ENCODE data around the gene MICALL1.

The MICALL1 gene

DNA sequence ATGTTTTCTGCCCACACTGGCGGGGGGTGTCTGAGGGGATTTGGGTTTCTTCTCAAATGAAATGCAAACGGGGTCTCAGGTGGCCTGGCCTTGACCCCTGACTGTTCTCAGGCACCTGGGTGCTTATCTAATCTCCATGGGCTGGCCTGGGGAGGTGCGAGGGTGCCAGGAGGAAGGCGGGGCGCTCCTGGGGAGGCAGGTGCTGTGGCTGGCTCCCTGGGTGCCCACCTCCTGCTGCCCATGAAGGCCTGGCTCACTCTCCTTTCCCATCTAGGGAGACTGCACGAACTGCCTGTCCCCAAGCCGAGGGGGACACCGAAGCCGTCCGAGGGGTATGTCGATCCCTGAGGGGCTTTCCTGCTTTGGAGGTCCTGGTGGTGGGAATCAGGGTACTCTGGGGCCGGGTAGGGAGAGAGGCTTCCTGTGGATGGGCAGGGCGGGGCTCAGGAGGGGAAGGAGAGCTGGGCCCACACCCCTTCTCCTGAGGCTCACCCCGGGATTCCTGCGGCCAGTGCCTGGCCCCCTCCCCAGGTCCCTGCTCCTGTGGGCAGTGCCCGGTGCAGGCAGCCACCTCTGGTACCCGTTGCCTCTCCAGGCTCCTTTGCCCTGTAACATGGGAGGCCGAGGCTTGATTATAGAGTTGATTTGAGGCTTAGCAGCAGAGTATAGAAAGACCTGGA, 18.4 kb downstream of the MICALL1 start:
- TF ChIP-seq CTCF (IDR thresholded peaks at IDR 0.05; ENCODE audit: insufficient read depth, missing control alignments) = no peak
- no peak for FAIRE-seq
- DNase-seq (ENCODE audit: insufficient read length, low spot score) = no peak

DNA sequence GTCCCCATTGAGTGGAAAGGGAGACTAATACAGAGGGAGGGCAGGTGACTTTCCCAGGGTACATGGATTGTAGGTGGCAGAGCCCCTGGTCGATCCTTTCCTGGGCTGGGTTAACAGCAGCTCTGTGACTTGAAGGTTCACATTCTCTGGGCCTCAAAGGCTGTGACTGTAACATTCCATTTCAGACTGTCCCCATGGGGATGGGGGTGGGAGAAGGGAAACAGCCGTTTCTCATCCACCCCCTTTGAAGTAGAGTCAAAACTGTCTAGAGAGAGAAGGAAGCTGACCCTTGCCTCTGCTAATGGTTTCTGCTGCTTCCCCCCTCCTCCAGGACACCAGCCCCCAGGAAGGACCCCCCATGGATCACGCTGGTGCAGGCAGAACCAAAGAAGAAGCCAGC, 19.2 kb downstream of the MICALL1 start:
- FAIRE-seq (no peak), DNase-seq (ENCODE audit: insufficient read length, low spot score) (no peak)
- TF ChIP-seq CTCF (IDR thresholded peaks at IDR 0.05; ENCODE audit: insufficient read depth, missing control alignments) = no peak

DNA sequence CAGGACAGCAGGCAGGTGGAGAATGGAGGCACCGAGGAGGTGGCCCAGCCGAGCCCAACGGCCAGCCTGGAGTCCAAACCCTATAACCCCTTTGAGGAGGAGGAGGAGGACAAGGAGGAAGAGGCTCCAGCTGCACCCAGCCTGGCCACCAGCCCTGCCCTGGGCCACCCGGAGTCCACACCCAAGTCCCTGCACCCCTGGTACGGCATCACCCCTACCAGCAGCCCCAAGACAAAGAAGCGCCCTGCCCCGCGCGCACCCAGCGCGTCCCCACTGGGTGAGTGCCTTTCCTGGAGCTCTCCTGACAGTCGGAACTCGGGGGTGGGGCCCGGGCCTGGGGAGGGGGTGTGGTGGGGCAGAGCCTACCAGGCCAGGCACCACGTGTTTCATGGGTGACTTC, 19.7 kb downstream of the MICALL1 start:
- DNase-seq (ENCODE audit: insufficient read length, low spot score) (no peak), FAIRE-seq (no peak)
- no peak for TF ChIP-seq CTCF (IDR thresholded peaks at IDR 0.05; ENCODE audit: insufficient read depth, missing control alignments)

- DNase-seq (ENCODE audit: insufficient read length, low spot score) (no peak), FAIRE-seq (no peak)
- TF ChIP-seq CTCF (IDR thresholded peaks at IDR 0.05; ENCODE audit: insufficient read depth, missing control alignments) = no peak
These were observed 20.3 kb downstream of the MICALL1 start for GRCh38 chr22:37926358-37926757.

GRCh38 chr22:37926771-37927636, 20.9 kb downstream of the MICALL1 start:
- FAIRE-seq (no peak), DNase-seq (ENCODE audit: insufficient read length, low spot score) (no peak)
- TF ChIP-seq CTCF (IDR thresholded peaks at IDR 0.05; ENCODE audit: insufficient read depth, missing control alignments) = no peak

GRCh38 chr22:37927637-37927936, 21.5 kb downstream of the MICALL1 start:
- no peak for TF ChIP-seq CTCF (IDR thresholded peaks at IDR 0.05; ENCODE audit: insufficient read depth, missing control alignments)
- DNase-seq (ENCODE audit: insufficient read length, low spot score) = no peak
- FAIRE-seq = no peak

- no peak for TF ChIP-seq CTCF (IDR thresholded peaks at IDR 0.05; ENCODE audit: insufficient read depth, missing control alignments)
- FAIRE-seq (no peak), DNase-seq (ENCODE audit: insufficient read length, low spot score) (no peak)
These were observed 23.3 kb downstream of the MICALL1 start for GRCh38 chr22:37929390-37929789.

Measured in D721Med (cell line).